PFSK-1 (cell line): ENCODE measurements around the gene OPCML.

Experiments used
- POLR2AphosphoS5 ChIP-seq: IDR thresholded peaks from 2 replicates; pipeline ENCODE4 v1.6.1; 2012; ENCODE audit warnings: low read depth, mild to moderate bottlenecking, control low read depth, low read length, moderate library complexity
- SIN3A ChIP-seq: IDR thresholded peaks from 2 replicates; pipeline ENCODE4 v1.6.1; 2012; ENCODE audit warnings: mild to moderate bottlenecking, low read length, moderate library complexity, borderline replicate concordance; ENCODE audit not compliant: insufficient read depth

DNA sequence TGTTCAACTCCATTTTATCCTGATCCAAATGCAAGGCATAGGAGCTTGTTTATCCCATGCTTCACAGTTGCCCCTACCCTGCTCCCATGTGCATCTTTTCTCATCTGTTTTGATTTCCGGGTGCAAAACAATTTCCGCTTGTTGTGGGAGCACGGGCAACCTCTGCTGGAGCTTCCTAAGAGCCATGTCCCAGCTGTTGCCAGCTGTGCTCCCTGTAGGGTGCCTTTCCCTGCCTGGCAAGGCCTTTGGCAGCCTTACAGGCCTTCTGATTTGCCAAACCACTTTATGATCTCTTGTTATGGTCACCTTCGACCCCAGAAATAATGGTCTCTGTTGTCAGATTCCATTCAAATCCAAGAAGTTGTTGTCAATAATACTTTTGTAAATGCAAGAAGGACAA is 1038.5 kb downstream of the OPCML start:
- TF ChIP-seq SIN3A (no peak), POLR2AphosphoS5 (no peak)
